ENCODE results near the gene ABCB9. TPM values are rescaled to one million over a fixed set of nuclear protein-coding genes. Genes with fewer than 3 reads are reported as not detected.
"Not testable (repeated sequence)": the region's sequence is repeated elsewhere in the genome, so short reads cannot be mapped to it uniquely, and the experiment has no call there.

ABCB9 gene
- total RNA-seq, 1 donor from 2014 or later, result 4.4 TPM

DNA sequence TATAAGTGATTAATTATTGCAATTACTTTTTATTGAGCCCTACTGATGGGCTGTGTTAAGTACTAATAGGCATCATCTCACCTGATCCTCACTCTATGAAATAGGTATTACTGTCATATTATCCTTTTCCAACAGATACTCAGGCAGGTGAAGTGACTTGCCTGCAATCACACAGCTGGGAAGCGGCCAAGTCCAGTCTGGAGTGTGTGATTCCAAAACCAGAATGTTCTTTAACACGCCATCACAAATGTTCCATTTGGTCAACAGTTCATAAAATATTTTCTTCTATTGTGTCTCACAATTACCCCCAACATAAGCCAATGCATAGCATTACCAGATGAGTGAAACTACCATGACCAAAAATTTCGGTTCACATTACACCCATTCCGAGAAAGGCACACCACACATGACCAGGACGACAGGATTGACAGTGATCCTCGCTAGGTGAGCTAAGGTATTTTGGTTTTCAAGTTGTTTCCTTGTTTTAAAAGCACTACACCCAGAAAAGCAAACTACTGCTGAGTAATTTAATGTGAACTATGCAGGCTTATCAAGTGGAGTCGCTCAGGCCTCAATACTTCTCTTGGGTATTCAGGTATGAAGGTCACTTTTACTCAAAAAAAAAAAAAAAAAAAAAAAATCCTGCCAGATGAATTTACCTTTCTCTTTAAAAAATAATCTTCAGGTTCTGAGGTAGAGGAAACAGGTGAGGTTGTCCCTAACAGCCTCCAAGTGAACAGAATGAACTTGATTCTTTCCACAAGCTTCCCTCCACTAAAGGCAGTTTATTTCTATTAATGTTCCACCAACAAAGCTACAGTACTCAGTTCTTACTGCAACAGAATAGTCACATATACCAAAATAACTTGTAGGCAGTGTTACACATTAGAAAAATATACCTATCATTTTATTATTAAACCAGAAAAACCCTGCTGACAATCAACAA lies 72.8 kb downstream of the ABCB9 start:
- no peak for ATAC-seq

DNA sequence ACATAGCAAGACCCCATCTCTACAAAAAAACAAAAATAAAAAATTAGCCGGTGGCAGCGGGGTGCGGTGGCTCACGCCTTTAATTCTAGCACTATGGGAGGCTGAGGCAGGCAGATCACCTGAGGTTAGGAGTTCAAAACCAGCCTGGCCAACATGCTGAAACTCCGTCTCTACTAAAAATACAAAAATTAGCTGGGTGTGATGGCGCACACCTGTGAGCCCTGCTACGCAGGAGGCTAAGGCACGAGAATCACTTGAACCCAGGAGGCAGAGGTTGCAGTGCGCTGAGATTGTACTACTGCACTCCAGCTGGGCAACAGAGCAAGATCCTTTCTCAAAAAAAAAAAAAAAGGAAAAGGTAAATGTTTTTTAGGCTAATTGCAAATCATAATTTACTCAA lies 73.5 kb downstream of the ABCB9 start:
- intact Hi-C loops (cut with DNase I); ATAC-seq; DNase-seq (ENCODE audit: missing footprints): not testable (repeated sequence)

More for the DNA sequence above, 72.8 kb downstream of the ABCB9 start:
- intact Hi-C loops (cut with DNase I), result loop anchor here (2.0 kb wide), 1 partner anchor 21 kb away; no protein-coding TSS in a partner anchor
- no peak for DNase-seq (ENCODE audit: missing footprints)

DNA sequence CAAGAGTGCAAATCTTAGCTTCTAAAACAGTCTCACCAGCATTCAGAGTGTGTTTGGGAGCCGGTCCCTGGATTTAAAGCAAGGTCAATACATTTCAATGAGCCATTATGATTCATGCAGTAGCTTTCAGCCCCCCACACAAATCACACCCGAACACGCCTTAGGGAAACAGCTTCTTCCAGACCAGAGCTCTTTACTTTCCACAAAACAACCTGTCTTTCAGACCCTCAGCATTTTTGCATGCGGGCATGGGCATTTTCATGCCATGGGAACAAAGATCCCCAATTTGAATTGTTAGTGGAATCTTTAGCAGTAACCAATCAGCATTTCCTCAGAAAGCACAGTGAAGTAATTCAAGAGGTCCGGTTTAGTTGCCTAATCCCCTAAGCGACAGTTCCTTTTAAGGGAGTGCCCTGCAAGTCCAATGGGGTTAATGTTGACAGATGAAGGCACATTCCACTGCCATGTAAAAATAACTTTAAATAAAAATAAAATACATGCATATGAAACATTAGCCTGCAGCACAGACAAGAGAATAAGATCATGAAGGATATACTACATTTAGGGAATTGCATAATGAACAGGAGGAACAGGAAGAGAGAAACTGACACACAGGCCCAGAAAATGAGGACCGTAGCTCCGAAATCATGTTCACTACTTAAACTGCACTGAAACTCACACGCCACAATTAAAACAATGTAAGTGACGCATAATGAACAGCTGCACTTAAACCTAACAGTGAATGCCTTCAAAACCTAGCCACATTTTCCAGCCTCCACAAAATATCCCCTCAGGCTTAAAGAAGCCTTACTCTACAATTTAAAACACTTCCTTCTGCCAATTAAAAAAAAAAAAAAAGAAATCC lies 74.4 kb downstream of the ABCB9 start:
- DNase-seq (ENCODE audit: missing footprints), result no peak
- ATAC-seq, result no peak
- intact Hi-C loops (cut with DNase I), result no loop called here

DNA sequence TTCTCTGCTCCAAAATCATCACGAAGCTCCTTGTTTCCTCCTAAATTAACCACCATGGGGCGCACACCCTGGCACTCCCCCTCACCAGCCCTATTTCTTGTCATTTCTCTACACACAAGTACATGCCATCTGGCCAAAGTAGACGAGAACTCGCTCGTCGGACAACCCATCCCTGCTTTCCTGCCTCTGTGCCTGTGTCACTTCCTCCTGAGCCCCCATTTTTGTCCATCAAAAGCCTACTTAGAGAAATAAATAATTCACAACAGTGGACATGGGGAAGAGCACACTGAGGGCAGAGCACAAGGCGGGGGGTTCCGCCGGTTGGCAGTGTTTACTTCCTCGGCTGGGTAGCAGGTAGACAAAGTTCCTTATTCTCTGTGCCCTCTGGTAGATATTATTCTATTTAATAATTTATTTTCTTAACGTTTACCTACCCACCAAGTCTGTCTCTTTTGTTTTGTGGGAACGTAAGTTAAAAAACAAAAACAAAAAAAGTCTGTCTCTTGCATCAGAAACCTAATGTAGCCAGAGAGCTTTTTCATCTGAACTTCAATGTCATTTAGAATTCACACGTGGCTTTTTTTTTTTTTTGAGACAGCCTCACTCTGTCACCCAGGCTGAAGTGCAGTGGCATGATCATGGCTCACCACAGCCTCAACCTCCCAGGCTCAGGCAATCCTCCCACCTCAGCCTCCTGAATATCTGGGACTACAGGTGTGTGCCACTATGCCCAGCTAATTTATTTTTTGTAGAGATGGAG lies 76.3 kb downstream of the ABCB9 start:
- ATAC-seq, result no peak
- intact Hi-C loops (cut with DNase I), result no loop called here
- DNase-seq (ENCODE audit: missing footprints), result no peak

DNA sequence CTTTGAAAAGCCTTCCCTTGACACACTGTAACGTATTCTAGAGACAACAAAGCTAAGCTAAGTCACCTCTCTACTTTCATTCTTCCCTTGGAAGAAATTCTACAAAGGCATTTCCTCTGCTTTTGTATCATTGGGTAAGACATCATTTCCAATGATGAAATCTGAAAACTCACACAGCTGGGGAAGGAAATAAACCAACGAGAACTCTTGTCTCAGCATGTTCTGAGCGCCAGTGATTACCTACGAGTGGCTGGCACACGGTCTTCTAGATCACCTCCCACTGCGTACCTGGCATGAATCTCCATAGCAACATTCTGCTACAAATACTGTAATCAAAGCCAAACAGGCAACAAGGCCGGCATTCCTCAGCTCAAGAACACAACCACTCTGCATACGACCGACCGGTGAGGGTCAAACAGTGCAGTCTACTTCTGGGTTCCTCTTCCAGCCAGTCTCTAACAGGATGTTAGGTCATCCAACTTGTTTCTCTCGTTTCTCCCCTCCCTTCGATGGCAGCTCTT lies 78.0 kb downstream of the ABCB9 start:
- DNase-seq (ENCODE audit: missing footprints) (no peak), ATAC-seq (peak; percentile 79)
- intact Hi-C loops (cut with DNase I), result loop anchor here (1.0 kb wide), 1 partner anchor 22 kb away; no protein-coding TSS in a partner anchor

DNA sequence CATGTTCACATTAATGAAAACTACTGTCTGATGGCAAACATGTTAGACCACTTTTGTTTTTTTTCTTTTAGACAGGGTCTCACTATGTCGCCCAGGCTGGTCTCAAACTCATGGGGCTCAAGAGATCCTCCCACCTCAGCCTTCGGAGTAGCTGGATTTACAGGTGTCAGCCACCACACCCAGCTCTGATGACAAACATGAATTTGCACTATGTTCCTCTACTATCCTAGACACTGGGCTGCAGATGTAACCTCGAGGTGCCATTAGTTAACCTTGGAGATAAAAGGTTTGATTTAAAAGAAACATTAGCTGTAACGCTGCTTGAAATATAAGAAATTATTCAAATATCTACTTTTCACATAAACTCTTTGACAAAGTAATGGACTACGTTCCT lies 78.4 kb downstream of the ABCB9 start:
- ATAC-seq (no peak), DNase-seq (ENCODE audit: missing footprints) (no peak)
- intact Hi-C loops (cut with DNase I), result loop anchor here (1.0 kb wide), 1 partner anchor 22 kb away; no protein-coding TSS in a partner anchor

DNA sequence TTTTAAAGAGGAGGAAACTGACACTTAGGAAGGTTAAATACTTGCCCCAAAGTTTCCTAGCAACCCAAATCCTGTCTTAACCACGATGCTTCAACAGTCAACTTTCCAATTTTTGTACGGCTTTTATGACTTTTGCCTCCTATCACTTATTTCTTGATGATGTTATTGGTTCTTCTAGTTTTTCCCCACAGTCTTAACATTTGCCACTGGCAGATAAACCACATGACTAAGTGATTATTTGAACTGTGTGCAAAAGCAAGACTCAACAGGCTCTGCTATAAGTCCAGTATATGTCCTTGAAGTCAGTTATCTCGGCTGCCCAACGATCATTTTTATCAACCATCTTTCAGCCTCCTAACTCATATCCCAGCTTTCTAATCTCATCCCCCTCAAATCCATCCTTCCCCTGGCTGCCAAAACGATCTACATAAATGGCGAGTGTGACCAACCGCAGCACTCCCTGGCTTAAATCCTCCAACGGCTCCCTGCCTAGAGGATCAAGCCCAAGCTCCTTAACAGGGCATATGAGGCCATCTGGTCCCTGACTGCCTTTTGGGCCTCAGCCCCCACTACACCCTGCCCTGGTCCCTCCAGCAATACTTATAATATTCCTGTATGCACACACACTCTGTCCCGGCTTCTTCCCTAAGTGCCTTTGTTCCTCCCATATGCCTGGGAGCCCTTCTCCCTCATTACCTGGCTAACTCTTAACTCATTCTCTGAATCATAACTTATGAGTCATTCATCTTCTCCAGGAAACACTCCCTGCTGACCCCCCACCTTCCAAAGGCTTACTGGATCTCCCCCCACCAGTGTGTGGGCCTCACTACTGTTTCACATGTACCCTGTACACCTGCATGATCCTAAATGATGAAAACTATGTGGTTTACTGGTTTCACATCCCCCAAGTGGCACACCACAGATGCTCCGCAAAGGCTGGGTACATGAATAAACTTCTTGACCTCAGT lies 79.1 kb downstream of the ABCB9 start:
- intact Hi-C loops (cut with DNase I), result no loop called here
- DNase-seq (ENCODE audit: missing footprints) (no peak), ATAC-seq (no peak)

DNA sequence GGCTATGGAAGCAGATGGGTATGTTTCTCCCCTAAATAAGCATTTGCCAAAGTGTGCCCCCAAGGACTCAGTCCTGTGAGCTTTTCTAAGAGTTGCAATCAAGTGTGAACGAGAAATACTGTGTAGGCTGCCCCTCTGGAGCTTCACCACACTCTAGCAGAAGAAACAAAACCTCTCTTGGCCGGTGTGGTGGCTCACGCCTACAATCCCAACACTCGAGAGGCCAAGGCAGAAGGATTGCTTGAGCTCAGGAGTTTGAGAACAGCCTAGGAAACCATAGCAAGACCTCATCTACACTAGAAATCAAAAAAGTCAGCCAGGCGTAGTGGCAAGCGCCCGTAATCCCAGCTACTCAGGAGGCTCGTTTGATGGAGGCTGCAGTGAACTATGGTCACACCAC lies 80.1 kb downstream of the ABCB9 start:
- DNase-seq (ENCODE audit: missing footprints) (no peak), ATAC-seq (no peak)
- intact Hi-C loops (cut with DNase I), result no loop called here

DNA sequence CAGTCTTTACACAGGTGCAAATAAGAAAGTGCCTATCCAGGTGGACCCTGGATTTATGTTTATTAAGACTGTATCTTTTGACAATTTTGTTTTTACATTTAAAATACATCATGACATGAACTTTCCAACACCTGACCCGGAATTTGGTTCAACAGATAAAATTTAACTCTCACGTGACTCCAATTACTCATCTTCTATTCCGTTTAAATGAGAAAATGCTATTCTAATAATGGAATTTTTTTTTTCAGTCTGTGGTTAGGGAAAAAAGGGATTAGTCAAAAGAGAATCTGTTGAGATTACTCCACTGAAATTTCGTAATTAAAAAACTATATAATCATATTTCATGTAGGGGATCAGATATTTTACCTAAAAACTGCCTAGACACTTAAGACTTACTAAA lies 81.4 kb downstream of the ABCB9 start:
- intact Hi-C loops (cut with DNase I), result no loop called here
- ATAC-seq, result no peak
- DNase-seq (ENCODE audit: missing footprints), result no peak

DNA sequence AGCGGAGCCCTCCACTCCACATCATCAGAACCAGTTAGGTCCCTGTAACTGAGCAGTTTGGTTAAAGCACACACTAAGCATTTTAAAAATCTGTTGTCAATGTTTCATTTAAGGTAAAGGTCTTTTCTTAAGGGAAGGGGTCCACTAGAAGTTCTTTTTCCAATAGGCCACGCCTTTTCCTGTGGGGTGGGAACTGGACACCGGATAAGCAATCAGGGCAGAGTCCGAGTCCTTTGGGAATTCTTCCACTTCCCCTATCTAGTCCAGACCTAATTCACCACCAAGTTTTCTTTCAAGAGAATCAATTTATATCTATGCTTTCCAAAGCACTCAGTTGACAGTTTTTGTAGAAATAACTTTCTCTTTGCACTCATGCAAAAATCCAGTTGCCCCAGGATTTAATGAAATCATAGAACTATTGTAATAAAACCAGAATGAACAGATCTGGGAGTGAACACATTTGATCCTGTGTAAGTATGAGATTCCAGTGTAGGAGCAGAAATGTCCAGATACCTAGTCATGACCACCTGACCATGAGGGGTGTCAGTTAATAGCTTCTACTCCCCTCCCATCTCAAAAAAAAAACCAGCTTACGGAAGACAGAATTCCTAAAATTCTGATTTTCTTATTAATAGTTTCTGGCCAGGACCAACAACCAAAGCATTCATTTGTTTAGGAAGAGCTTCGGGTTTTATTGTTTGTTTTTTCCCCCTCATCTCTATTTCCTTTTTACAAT lies 82.0 kb downstream of the ABCB9 start:
- DNase-seq (ENCODE audit: missing footprints) (no peak), ATAC-seq (no peak)
- intact Hi-C loops (cut with DNase I), result no loop called here

DNA sequence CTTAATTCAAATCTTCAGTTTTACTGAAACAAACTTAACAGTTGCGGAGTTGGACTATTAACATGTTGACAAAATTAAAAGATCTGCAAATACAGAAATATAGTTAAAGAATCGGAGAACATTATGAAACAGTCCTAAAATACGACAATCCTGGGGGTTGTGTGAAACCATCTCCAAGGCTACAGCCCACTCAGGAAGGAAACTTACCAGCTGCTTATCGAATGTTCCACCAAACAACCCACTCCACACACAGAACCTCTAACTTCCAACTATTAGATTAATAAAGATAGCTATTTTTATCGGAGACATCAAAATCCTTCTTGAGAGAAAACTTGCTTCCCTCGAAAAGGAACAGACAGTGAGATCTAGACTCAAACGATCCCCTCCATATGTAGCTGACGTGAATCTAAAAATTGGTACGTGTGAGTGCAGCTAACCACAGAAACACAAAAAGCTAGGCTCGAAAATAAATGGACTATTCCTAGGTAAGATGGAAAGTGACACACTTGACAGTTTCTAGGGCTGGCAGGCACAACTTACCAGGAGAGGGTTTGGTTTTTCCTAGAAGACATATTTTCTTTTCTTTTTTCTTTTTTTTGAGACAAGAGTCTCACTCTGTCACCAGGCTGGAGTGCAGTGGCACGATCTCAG lies 83.2 kb downstream of the ABCB9 start:
- intact Hi-C loops (cut with DNase I), result no loop called here
- DNase-seq (ENCODE audit: missing footprints) (no peak), ATAC-seq (no peak)

DNA sequence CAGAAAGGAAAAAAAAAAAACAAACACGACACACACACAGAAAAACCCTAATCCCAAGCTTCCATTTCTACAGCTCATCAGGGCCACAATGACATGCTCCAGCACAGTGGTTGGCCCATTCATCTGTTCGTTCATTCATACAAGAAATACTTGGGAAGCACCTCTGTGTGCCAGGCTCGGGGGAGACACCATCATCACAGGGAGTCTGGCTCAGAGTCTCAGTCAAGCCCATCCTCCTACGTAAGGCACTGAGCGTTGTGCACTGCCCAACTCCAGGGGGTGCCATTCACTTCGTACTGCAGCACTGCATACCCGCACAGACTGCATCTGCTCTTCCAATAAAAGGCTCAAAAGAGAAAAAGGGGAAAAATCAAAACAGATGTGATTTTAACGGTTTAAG lies 85.6 kb downstream of the ABCB9 start:
- peak; percentile 75 for ATAC-seq
- intact Hi-C loops (cut with DNase I), result no loop called here
- no peak for DNase-seq (ENCODE audit: missing footprints)

DNA sequence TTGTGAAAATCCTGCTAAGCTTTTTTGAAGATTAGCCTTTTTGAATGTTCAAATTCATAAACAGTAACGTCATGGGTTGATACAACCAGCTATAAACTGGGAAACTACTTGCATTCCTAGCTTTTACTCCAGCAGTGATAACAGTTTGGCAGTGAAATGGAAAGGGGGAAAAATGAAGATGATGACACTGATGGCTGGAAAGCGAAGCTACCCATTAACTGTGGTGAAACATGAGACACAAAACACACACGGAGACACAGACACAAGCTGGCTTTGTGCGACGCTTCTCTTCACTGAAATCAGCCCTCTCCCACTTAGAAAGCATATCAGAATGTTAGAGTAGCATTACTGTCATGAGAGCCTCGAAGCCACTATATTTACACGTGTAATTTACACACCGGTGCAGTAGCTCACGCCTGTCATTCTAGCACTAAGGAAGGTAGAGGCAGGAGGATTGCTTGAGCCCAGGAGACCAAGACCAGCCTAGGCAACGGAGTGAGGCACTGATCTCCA lies 86.1 kb downstream of the ABCB9 start:
- no peak for DNase-seq (ENCODE audit: missing footprints)
- ATAC-seq, result no peak
- intact Hi-C loops (cut with DNase I), result no loop called here

All from Right ventricle myocardium inferior (tissue), 1 donor.